Left ventricle myocardium inferior (tissue), 1 donor: ENCODE results near the gene HAUS8. TPM values are rescaled to one million over a fixed set of nuclear protein-coding genes. Genes with fewer than 3 reads are reported as not detected.

Experiments used
- DNase-seq: peaks from one replicate; pipeline ENCODE4 v3.0.0-alpha.2; 2020
- H3K27ac ChIP-seq: fragments of 200-600 bp; replicated peaks from 2 replicates; pipeline ENCODE4 v1.8.0; 2021
- H3K27me3 ChIP-seq: fragments of 200-600 bp; 2 replicates; pipeline ENCODE4 v1.8.0; 2021; ENCODE audit warnings: low read depth
- H3K36me3 ChIP-seq: fragments of 200-600 bp; 2 replicates; pipeline ENCODE4 v1.8.0; 2021
- H3K4me1 ChIP-seq: fragments of 200-600 bp; 2 replicates; pipeline ENCODE4 v1.8.0; 2021
- H3K4me3 ChIP-seq: fragments of 200-600 bp; 2 replicates; pipeline ENCODE4 v1.8.0; 2021; ENCODE audit warnings: mild to moderate bottlenecking, moderate library complexity
- H3K9me3 ChIP-seq: fragments of 200-600 bp; replicated peaks from 2 replicates; pipeline ENCODE4 v1.8.0; 2021
- CTCF ChIP-seq: fragments of 200-600 bp; IDR thresholded peaks from 2 replicates; pipeline ENCODE4 v1.8.0; 2021; ENCODE audit warnings: antibody characterized with exemption, mild to moderate bottlenecking, borderline replicate concordance
- intact Hi-C: fragments of 100-400 bp; cut with micrococcal nuclease; formaldehyde crosslinking; loops from one replicate; pipeline ENCODE4 v1.11.0; 2022
- long read RNA-seq: library from polyadenylated mRNA; unstranded; transcript quantifications from one replicate; pipeline ENCODE4 v2.0.0, GENCODE V29; 2021
- total RNA-seq: library from RNA; stranded (reverse); fragmentation: NEBNext Ultra II Directional; extraction: Animal tissue kit (Norgen Biotek cat#: 25700); gene quantifications from one replicate; pipeline ENCODE4 v1.2.1, GENCODE V29; 2021
- donor health status: DM: no; HTN: yes; CAD: no; lungs with severe emphysema.

Gene HAUS8, protein sequence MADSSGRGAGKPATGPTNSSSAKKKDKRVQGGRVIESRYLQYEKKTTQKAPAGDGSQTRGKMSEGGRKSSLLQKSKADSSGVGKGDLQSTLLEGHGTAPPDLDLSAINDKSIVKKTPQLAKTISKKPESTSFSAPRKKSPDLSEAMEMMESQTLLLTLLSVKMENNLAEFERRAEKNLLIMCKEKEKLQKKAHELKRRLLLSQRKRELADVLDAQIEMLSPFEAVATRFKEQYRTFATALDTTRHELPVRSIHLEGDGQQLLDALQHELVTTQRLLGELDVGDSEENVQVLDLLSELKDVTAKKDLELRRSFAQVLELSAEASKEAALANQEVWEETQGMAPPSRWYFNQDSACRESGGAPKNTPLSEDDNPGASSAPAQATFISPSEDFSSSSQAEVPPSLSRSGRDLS
- 3.5 TPM for total RNA-seq
- long read RNA-seq, partial matches to known transcripts = 0 of 6 reads
- long read RNA-seq, other reads (novel, unspliced or antisense) = 3 of 6 reads

GRCh38 chr19:17075035-17075863 is at the start of gene HAUS8, which contains the start of gene MYO9B:
Gene HAUS8 (minus strand): TSS chr19:17075452. CDS start chr19:17075422, 30 bp downstream.
Gene MYO9B (plus strand): TSS chr19:17075777. CDS start chr19:17101718, 25,941 bp downstream.
- H3K36me3 ChIP-seq = peaks cover 14% of the 10 kb centered on the region
- H3K27me3 ChIP-seq = no peaks in the 10 kb centered on the region
- peaks cover 81% of the 10 kb centered on the region for H3K4me1 ChIP-seq
- no peak for TF ChIP-seq CTCF
- H3K27ac ChIP-seq = peak within 1 kb of the TSS; percentile 84
- no peaks in the 10 kb centered on the region for H3K9me3 ChIP-seq
- DNase-seq = peak; percentile 99
- intact Hi-C loops = no loop called here
- peak within 1 kb of the TSS; percentile 72 for H3K4me3 ChIP-seq

GRCh38 chr19:17124025-17124424 is 48.8 kb upstream of the HAUS8 start:
- Histone ChIP-seq H3K4me3 (no peak overlapping the region), H3K36me3 (no peaks in the 10 kb centered on the region), H3K9me3 (no peaks in the 10 kb centered on the region), H3K4me1 (peaks cover 19% of the 10 kb centered on the region), H3K27ac (no peak overlapping the region), H3K27me3 (no peaks in the 10 kb centered on the region)
- DNase-seq = no peak
- no peak for TF ChIP-seq CTCF
- intact Hi-C loops = no loop called here

DNA sequence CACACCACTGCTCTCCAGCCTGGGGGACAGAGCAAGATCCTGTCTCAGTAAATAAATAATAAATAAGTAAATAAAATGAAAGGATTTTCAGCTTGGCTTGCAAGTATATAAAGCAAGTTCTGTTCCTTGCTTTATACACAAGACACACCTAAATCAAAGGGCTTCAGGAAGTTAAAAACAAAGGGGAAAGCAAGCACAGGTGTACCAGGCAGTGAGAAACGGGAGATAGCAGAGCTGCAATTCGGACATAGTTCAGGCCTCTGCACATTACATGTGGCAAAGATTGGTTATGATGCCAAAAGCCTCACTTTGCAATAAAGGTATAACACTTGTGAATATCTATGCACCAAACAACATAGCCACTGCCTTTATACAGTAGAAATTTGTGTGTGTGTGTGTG is 47.8 kb upstream of the HAUS8 start:
- TF ChIP-seq CTCF = no peak
- no peak overlapping the region for H3K4me3 ChIP-seq
- H3K27me3 ChIP-seq = no peaks in the 10 kb centered on the region
- no peaks in the 10 kb centered on the region for H3K9me3 ChIP-seq
- no peak for DNase-seq
- no peaks in the 10 kb centered on the region for H3K36me3 ChIP-seq
- intact Hi-C loops = no loop called here
- H3K4me1 ChIP-seq = peaks cover 19% of the 10 kb centered on the region
- no peak overlapping the region for H3K27ac ChIP-seq

- no peak for TF ChIP-seq CTCF
- DNase-seq = no peak
- Histone ChIP-seq H3K4me3 (no peak overlapping the region), H3K27ac (no peak overlapping the region), H3K27me3 (no peaks in the 10 kb centered on the region), H3K4me1 (peaks cover 19% of the 10 kb centered on the region), H3K36me3 (no peaks in the 10 kb centered on the region), H3K9me3 (no peaks in the 10 kb centered on the region)
- intact Hi-C loops = no loop called here
These were observed 46.6 kb upstream of the HAUS8 start for GRCh38 chr19:17121736-17122293.

- DNase-seq = no peak
- Histone ChIP-seq H3K27ac (no peak overlapping the region), H3K36me3 (peaks cover 4% of the 10 kb centered on the region), H3K4me3 (no peak overlapping the region), H3K9me3 (no peaks in the 10 kb centered on the region), H3K27me3 (no peaks in the 10 kb centered on the region), H3K4me1 (no peaks in the 10 kb centered on the region)
- TF ChIP-seq CTCF = no peak
- intact Hi-C loops = no loop called here
These were observed 43.7 kb upstream of the HAUS8 start for GRCh38 chr19:17118957-17119356.
